Activated CD8-positive, alpha-beta T cell treated with anti-CD3 and anti-CD28 coated beads for 36 hours (primary cell): ENCODE measurements around the gene USP24. TPM values are rescaled to one million over a fixed set of nuclear protein-coding genes. Genes with fewer than 3 reads are reported as not detected.

ENCODE experiments used
- ATAC-seq: fragments of 200-7000 bp; cut with Tn5 transposase; one replicate; pipeline ENCODE4 v1.10.0; 2021; ENCODE audit warnings: mild to moderate bottlenecking, moderate library complexity
- CTCF ChIA-PET: fragments of 350-600 bp; sonication (Branson Sonifier 250); formaldehyde crosslinking; loops from one replicate; lab custom pipeline; 2021; ENCODE audit warnings: antibody characterized with exemption; lab: Charles Lee
- POLR2A ChIA-PET: fragments of 350-600 bp; sonication (Branson Sonifier 250); formaldehyde crosslinking; loops from one replicate; lab custom pipeline; 2021; ENCODE audit warnings: antibody characterized with exemption; lab: Charles Lee
- DNase-seq: peaks from one replicate; pipeline ENCODE4 v3.0.0-alpha.2; 2020
- H3K27ac Mint-ChIP-seq: one replicate; pipeline ENCODE4 v1.8.0; 2021; ENCODE audit warnings: mild to moderate bottlenecking, mixed read lengths
- H3K27me3 Mint-ChIP-seq: one replicate; pipeline ENCODE4 v1.8.0; 2021; ENCODE audit warnings: mixed read lengths
- H3K36me3 Mint-ChIP-seq: one replicate; pipeline ENCODE4 v1.8.0; 2021; ENCODE audit warnings: low read depth, mixed read lengths
- H3K4me1 Mint-ChIP-seq: one replicate; pipeline ENCODE4 v1.8.0; 2021; ENCODE audit warnings: low read depth, mixed read lengths
- H3K4me3 Mint-ChIP-seq: one replicate; pipeline ENCODE4 v1.8.0; 2021; ENCODE audit warnings: mild to moderate bottlenecking, moderate library complexity, mixed read lengths
- H3K9me3 Mint-ChIP-seq: one replicate; pipeline ENCODE4 v1.8.0; 2021; ENCODE audit warnings: mixed read lengths
- CTCF ChIP-seq: fragments of 200-600 bp; IDR thresholded peaks from one replicate; pipeline ENCODE4 v1.8.0; 2022; ENCODE audit warnings: antibody characterized with exemption, mild to moderate bottlenecking
- intact Hi-C: fragments of 100-400 bp; cut with micrococcal nuclease; formaldehyde crosslinking; loops from one replicate; pipeline ENCODE4 v1.10.0; 2022
- total RNA-seq, 2 experiments: library from RNA; stranded (reverse); gene quantifications; one replicate each; pipeline ENCODE4 v1.2.3, GENCODE V29; 2021

Gene USP24
- total RNA-seq, 2 experiments from 2014 or later, result 39.4 to 47.0 TPM

GRCh38 chr1:55197099-55197498 is 18.1 kb downstream of the USP24 start:
- intact Hi-C loops, result no loop called here
- Mint-ChIP-seq H3K36me3 (peaks cover 31% of the 10 kb centered on the region), H3K4me3 (no peak overlapping the region), H3K4me1 (peaks cover 75% of the 10 kb centered on the region), H3K27me3 (no peaks in the 10 kb centered on the region), H3K27ac (peak overlapping the region; percentile 37), H3K9me3 (no peaks in the 10 kb centered on the region)
- ChIA-PET CTCF (interaction anchor here (1.3 to 1.6 kb wide), 2 partner anchors 16 to 80 kb away, joined by 4 read pairs; no protein-coding TSS in a partner anchor), POLR2A (interaction anchor here (0.7 to 1.5 kb wide), 2 partner anchors 16 to 18 kb away, joined by 3 to 4 read pairs; partner anchors contain the start of gene USP24)
- ATAC-seq, result no peak
- no peak for TF ChIP-seq CTCF
- DNase-seq, result no peak

GRCh38 chr1:55196433-55197035 is 18.6 kb downstream of the USP24 start:
- Mint-ChIP-seq H3K36me3 (peaks cover 31% of the 10 kb centered on the region), H3K9me3 (no peaks in the 10 kb centered on the region)
- POLR2A ChIA-PET, result interaction anchor here (1.5 to 2.2 kb wide), 2 partner anchors 17 to 19 kb away, joined by 4 to 5 read pairs; partner anchors contain the start of gene USP24

GRCh38 chr1:55195521-55196233 is 19.5 kb downstream of the USP24 start:
- Mint-ChIP-seq H3K4me1 (peaks cover 69% of the 10 kb centered on the region), H3K9me3 (no peaks in the 10 kb centered on the region), H3K27ac (peak overlapping the region; percentile 88), H3K4me3 (peak overlapping the region; percentile 10), H3K36me3 (peaks cover 27% of the 10 kb centered on the region), H3K27me3 (no peaks in the 10 kb centered on the region)
- intact Hi-C loops, result no loop called here
- ATAC-seq (peak; percentile 75), DNase-seq (no peak)
- ChIA-PET CTCF (interaction anchor here (1.4 to 3.3 kb wide), 3 partner anchors 15 to 83 kb away, joined by 4 to 11 read pairs (median 7); no protein-coding TSS in a partner anchor), POLR2A (interaction anchor here (0.6 to 2.2 kb wide), 5 partner anchors 9 to 20 kb away, joined by 3 to 5 read pairs (median 3); partner anchors contain the start of gene USP24)
- TF ChIP-seq CTCF, result no peak

More at GRCh38 chr1:55196433-55197035, 18.6 kb downstream of the USP24 start:
- ATAC-seq (no peak), DNase-seq (no peak)
- intact Hi-C loops, result no loop called here
- CTCF ChIA-PET, result interaction anchor here (1.3 to 3.3 kb wide), 4 partner anchors 15 to 82 kb away, joined by 4 to 11 read pairs (median 6); no protein-coding TSS in a partner anchor
- Mint-ChIP-seq H3K27me3 (no peaks in the 10 kb centered on the region), H3K4me1 (peaks cover 77% of the 10 kb centered on the region), H3K4me3 (no peak overlapping the region), H3K27ac (peak overlapping the region; percentile 88)
- TF ChIP-seq CTCF, result no peak

- peaks cover 25% of the 10 kb centered on the region for H3K36me3 Mint-ChIP-seq
- peaks cover 70% of the 10 kb centered on the region for H3K4me1 Mint-ChIP-seq
- DNase-seq, result no peak
- intact Hi-C loops, result no loop called here
- H3K27me3 Mint-ChIP-seq, result no peaks in the 10 kb centered on the region
- POLR2A ChIA-PET, result interaction anchor here (0.7 to 2.2 kb wide), 4 partner anchors 10 to 21 kb away, joined by 3 to 5 read pairs (median 4); partner anchors contain the start of gene USP24
- no peaks in the 10 kb centered on the region for H3K9me3 Mint-ChIP-seq
- CTCF ChIA-PET, result interaction anchor here (1.4 to 3.3 kb wide), 3 partner anchors 16 to 84 kb away, joined by 4 to 11 read pairs (median 7); no protein-coding TSS in a partner anchor
- no peak for ATAC-seq
- no peak overlapping the region for H3K4me3 Mint-ChIP-seq
- no peak for TF ChIP-seq CTCF
- peak overlapping the region; percentile 88 for H3K27ac Mint-ChIP-seq
Observed at GRCh38 chr1:55194851-55195250, 20.3 kb downstream of the USP24 start.
